Neuron (in vitro differentiated cells): Measurements from ENCODE around the gene ATXN1.

Experiments
- H2AFZ ChIP-seq: one replicate; pipeline ENCODE4 v1.6.1; 2013; ENCODE audit warnings: low read depth, mild to moderate bottlenecking, inconsistent platforms, low read length, moderate library complexity
- H3K27me3 ChIP-seq: one replicate; pipeline ENCODE4 v1.6.1; 2013; ENCODE audit warnings: low read length; ENCODE audit not compliant: insufficient read depth
- H3K36me3 ChIP-seq: one replicate; pipeline ENCODE4 v1.6.1; 2013; ENCODE audit warnings: low read length; ENCODE audit not compliant: insufficient read depth
- H3K4me1 ChIP-seq: one replicate; pipeline ENCODE4 v1.6.1; 2013; ENCODE audit warnings: low read length; ENCODE audit not compliant: insufficient read depth
- H3K4me3 ChIP-seq: 2 replicates; pipeline ENCODE4 v1.5.1; 2013; ENCODE audit warnings: mild to moderate bottlenecking, low read length, moderate library complexity
- H3K9me3 ChIP-seq: one replicate; pipeline ENCODE4 v1.6.1; 2013; ENCODE audit warnings: low read length

The ATXN1 gene

DNA sequence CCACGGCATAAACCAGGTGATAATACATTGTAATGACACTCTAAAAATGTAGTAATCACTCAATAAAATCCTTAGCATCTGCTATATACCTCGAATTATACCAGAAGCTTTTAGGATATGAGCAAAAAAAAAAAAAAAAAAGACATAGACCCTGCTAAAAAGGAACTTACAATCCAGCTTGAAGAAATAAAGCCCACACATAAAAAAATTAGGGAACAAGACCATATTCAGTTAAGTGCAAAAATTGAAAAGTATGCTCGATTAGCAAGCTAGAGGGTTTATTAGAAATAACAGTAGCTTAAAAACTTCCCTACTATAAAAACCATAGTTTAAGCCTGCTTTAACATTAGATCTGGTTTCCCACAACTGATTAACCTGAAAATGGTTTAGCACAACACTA lies 387.2 kb downstream of the ATXN1 start:
- peaks cover 17% of the 10 kb centered on the region for H3K4me1 ChIP-seq
- no peak overlapping the region for H2AFZ ChIP-seq
- no peak overlapping the region for H3K4me3 ChIP-seq
- no peaks in the 10 kb centered on the region for H3K9me3 ChIP-seq
- no peaks in the 10 kb centered on the region for H3K27me3 ChIP-seq
- no peaks in the 10 kb centered on the region for H3K36me3 ChIP-seq

DNA sequence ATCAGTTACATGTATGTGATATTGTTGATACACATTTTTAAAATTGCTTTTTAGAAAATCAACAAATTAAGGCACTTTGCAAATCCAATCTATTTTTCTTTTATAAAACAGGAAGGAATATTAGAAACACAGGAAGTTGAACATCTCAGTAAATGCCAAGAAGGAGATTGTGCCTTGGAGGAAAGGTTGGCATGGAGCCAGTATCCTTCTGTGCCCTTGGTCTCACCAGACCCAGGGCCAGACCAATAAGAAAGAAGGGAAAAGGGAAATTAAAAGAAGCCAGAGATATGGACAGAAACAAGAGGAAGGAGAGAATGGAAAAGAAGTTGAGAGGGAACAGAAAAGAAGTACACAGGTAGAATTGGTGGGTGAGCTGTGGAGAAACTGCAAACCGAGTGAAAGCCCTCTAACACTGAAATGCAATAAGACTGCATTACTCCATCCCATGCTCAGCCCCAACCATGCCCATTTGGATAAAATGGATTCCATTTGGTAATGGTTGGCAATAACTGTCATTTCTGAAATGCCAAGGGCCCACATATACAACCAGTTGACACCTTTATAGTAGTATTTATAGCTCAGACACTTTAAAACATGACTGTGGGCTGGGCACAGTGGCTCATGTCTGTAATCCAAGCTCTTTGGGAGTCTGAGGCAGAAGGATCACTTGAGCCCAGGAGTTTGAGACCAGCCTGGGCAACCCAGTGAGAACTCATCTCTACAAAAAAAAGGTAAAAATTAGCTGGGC lies 389.1 kb downstream of the ATXN1 start:
- no peak overlapping the region for H3K4me3 ChIP-seq
- H3K27me3 ChIP-seq, result no peaks in the 10 kb centered on the region

GRCh38 chr6:16371401-16371800 lies 389.9 kb downstream of the ATXN1 start:
- no peaks in the 10 kb centered on the region for H3K9me3 ChIP-seq
- H3K4me1 ChIP-seq, result peaks cover 17% of the 10 kb centered on the region
- H2AFZ ChIP-seq, result no peak overlapping the region
- H3K4me3 ChIP-seq, result no peak overlapping the region
- no peaks in the 10 kb centered on the region for H3K27me3 ChIP-seq
- no peaks in the 10 kb centered on the region for H3K36me3 ChIP-seq

More for the DNA sequence above, 389.1 kb downstream of the ATXN1 start:
- Histone ChIP-seq H3K9me3 (no peaks in the 10 kb centered on the region), H3K4me1 (peaks cover 17% of the 10 kb centered on the region), H3K36me3 (no peaks in the 10 kb centered on the region), H2AFZ (no peak overlapping the region)

DNA sequence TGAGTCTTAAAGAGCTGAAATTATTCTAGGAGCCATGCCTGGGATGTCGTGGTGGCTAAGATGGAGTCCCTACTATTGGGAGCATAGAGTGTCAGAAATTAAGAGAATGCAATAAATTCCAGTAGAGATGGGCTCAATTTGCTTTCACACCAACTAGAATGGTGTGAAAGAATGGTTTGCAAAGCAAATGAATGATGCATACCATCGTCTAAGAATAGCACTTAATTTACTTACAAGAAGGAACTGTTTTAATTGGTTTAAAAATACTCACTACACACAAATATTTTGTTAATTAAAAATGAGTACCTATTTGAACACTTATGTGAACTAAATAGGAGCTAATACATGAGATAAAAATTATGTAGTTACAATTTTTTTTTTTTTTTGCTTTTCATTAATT lies 390.3 kb downstream of the ATXN1 start:
- no peaks in the 10 kb centered on the region for H3K9me3 ChIP-seq
- no peak overlapping the region for H2AFZ ChIP-seq
- H3K36me3 ChIP-seq, result no peaks in the 10 kb centered on the region
- H3K27me3 ChIP-seq, result no peaks in the 10 kb centered on the region
- peaks cover 17% of the 10 kb centered on the region for H3K4me1 ChIP-seq
- H3K4me3 ChIP-seq, result no peak overlapping the region

GRCh38 chr6:16369989-16370388 lies 391.3 kb downstream of the ATXN1 start:
- Histone ChIP-seq H3K4me3 (no peak overlapping the region), H3K36me3 (no peaks in the 10 kb centered on the region), H2AFZ (no peak overlapping the region), H3K4me1 (peaks cover 9% of the 10 kb centered on the region), H3K9me3 (no peaks in the 10 kb centered on the region), H3K27me3 (no peaks in the 10 kb centered on the region)

DNA sequence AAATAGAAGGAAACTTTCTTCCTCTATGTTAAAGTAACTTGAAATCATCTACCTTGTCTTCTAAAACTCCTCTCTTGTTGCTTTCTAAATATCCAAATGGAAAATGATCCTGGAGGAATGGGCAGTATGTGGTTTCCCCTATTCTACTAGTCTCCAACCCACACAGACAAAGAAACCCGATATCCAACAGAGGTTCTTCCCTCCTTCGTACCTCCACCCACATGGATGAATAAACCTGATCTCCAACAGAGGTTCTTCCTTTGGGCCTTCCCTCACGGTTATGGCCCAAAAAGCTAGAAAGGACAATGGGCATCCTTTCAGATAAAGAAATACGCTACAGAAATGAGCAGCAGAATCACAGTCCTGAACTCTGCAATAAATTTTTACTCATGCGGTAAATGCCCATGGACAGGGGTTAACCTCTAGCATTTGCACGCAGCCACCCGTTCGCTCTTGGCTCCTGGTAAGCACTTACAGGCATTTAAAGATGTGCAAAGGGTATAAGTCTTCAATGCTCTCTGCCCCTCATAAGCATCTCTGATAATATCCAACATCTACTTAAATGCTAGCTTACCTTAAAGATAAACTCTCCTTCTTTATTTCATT lies 392.0 kb downstream of the ATXN1 start:
- Histone ChIP-seq H3K9me3 (no peaks in the 10 kb centered on the region), H3K4me1 (peaks cover 2% of the 10 kb centered on the region), H2AFZ (no peak overlapping the region), H3K36me3 (no peaks in the 10 kb centered on the region), H3K27me3 (no peaks in the 10 kb centered on the region), H3K4me3 (no peak overlapping the region)

DNA sequence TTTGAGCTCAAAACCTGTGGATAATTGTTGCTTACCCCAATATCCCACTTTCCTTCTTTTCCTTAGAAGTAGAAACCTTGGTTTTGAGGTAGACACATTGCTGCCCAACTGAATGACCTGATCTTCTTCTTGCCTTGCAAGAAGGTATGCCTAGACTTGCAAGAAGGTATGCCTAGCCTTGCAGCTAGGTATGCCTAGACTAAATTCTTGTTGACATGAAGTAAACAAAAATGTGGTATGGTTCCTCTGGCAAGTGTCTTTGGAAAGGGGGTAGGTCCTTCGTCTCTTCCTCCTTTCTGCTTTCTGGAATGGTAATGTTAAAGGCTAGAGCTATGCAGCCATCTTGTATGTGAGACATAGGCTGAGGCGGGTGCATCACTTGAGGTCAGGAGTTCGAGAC lies 393.7 kb downstream of the ATXN1 start:
- Histone ChIP-seq H3K4me3 (no peak overlapping the region), H2AFZ (no peak overlapping the region)

DNA sequence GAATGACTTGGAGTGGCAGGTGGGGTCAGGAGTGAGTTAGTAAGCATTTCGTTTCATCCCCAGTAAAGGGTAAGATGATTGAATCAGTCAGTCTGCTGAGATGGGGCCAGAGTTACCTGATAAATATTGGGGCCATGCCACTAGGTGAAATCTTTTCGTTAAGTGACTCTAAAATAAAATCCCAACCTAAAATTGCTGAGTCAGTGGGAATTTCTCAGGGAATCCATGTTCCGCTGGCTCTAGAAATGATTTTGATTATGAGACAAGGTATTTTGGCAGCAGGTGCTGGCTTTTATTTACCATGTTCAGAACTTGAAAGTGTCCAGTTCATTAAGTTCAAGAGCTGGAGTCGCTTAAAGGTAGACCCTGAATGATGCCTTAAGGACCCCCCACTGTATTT lies 397.5 kb downstream of the ATXN1 start:
- no peaks in the 10 kb centered on the region for H3K36me3 ChIP-seq
- no peaks in the 10 kb centered on the region for H3K4me1 ChIP-seq
- H3K27me3 ChIP-seq, result no peaks in the 10 kb centered on the region
- no peaks in the 10 kb centered on the region for H3K9me3 ChIP-seq
- H2AFZ ChIP-seq, result no peak overlapping the region
- no peak overlapping the region for H3K4me3 ChIP-seq

More for the DNA sequence above, 393.7 kb downstream of the ATXN1 start:
- peaks cover 2% of the 10 kb centered on the region for H3K4me1 ChIP-seq
- H3K36me3 ChIP-seq, result no peaks in the 10 kb centered on the region
- H3K27me3 ChIP-seq, result no peaks in the 10 kb centered on the region
- no peaks in the 10 kb centered on the region for H3K9me3 ChIP-seq

DNA sequence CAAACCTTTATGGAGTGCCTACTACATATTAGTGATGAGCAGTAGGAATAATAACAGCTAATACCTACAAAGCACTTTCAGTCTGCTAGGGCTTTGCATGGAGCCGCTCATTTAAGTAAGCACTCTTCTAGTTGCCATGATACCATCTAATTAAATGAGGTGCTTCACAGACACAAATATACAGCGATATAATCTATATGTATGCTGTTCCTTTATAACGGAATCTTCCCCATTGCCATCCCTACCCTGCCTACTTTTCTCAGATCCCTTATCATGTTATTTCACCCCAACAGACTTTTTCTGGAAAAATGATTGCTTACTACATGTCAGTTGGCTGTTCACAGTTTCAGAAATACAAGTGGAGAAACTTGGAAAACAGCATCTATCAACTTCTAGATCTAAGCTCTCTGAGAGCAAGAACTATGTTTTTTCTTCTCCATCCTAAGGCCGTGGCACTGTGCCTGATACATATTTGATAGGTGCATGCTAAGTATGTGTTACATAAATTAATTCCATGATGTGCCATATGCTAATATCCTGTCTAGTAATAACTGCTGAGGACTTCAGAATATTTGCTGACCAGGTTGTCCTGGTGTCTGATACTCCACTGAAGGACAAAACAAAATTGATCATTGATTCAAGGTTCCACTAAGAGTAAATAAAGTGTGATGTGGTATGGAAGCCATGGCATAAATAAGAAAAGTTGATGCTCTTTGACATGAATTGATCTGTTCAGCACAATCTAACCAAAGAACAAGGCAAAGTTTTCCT lies 398.3 kb downstream of the ATXN1 start:
- no peak overlapping the region for H3K4me3 ChIP-seq
- no peaks in the 10 kb centered on the region for H3K36me3 ChIP-seq
- no peaks in the 10 kb centered on the region for H3K27me3 ChIP-seq
- H2AFZ ChIP-seq, result no peak overlapping the region
- no peaks in the 10 kb centered on the region for H3K4me1 ChIP-seq
- H3K9me3 ChIP-seq, result no peaks in the 10 kb centered on the region

DNA sequence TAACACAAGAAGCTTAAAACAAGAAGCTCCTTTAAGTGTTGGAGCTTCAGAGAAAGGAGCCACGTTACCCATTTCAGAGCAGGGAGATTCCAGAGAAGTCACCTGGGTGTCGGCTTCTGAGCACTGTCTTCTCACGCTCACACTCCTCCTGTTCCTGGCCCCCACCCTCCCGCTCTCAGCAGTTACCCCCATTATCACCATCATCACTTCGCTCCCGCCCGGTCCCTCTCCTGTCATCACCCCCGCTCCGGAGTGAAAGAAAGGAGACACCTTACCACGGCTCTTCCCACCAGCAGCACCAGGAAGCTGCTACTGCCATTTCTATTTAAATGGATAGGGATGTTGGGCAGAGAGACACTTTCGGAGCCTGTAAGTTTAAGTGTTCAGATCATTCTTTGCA lies 399.0 kb downstream of the ATXN1 start:
- no peak overlapping the region for H3K4me3 ChIP-seq
- no peaks in the 10 kb centered on the region for H3K9me3 ChIP-seq
- H3K27me3 ChIP-seq, result no peaks in the 10 kb centered on the region
- H3K36me3 ChIP-seq, result no peaks in the 10 kb centered on the region
- H2AFZ ChIP-seq, result no peak overlapping the region
- H3K4me1 ChIP-seq, result no peaks in the 10 kb centered on the region

- H3K4me3 ChIP-seq, result no peak overlapping the region
- H2AFZ ChIP-seq, result no peak overlapping the region
- H3K4me1 ChIP-seq, result no peaks in the 10 kb centered on the region
- H3K27me3 ChIP-seq, result no peaks in the 10 kb centered on the region
- no peaks in the 10 kb centered on the region for H3K36me3 ChIP-seq
- no peaks in the 10 kb centered on the region for H3K9me3 ChIP-seq
Observed at GRCh38 chr6:16361861-16362260, 399.4 kb downstream of the ATXN1 start.

GRCh38 chr6:16361121-16361520 lies 400.1 kb downstream of the ATXN1 start:
- Histone ChIP-seq H3K9me3 (no peaks in the 10 kb centered on the region), H3K36me3 (no peaks in the 10 kb centered on the region), H3K4me1 (no peaks in the 10 kb centered on the region), H3K4me3 (no peak overlapping the region), H3K27me3 (no peaks in the 10 kb centered on the region), H2AFZ (no peak overlapping the region)

DNA sequence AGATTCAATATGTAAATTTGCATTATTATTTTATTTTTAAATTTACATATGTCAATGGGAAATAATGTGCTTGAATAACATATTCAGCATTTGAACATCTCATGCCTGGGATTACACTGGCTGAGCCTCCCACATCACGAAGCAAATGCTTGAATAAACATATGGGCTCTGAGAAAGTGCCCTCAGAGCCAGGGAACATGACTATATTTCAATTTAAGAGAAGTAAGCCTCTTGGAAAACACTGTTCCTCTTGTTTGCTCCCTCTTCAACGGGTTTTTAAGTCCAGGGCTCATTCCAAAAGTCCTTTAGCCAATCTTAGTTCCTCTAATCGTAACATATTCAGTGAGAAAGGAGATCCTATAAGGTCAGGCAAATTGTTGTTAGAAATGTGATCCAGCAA lies 400.9 kb downstream of the ATXN1 start:
- no peaks in the 10 kb centered on the region for H3K4me1 ChIP-seq

More for the DNA sequence above, 400.9 kb downstream of the ATXN1 start:
- Histone ChIP-seq H3K36me3 (no peaks in the 10 kb centered on the region), H3K4me3 (no peak overlapping the region), H3K27me3 (no peaks in the 10 kb centered on the region), H2AFZ (no peak overlapping the region), H3K9me3 (no peaks in the 10 kb centered on the region)
